HAP-1 (cell line): ENCODE measurements around the gene LMTK2.
A peak's percentile ranks its signal among the peaks of the same experiment; 100 is the strongest.

Experiments used
- DNase-seq, 2 experiments: peaks; one replicate each; pipeline ENCODE4 v3.0.0-alpha.2; 2016 to 2020; ENCODE audit warnings: low spot score in 2 of 2
- H3K27me3 ChIP-seq: fragments of 250-450 bp; sonication (Bioruptor Pico); 2 replicates; pipeline ENCODE4 v1.5.1; 2020; ENCODE audit warnings: low read depth, mild to moderate bottlenecking, moderate library complexity
- H3K36me3 ChIP-seq: fragments of 250-450 bp; sonication (Bioruptor Pico); replicated peaks from 2 replicates; pipeline ENCODE4 v1.5.1; 2020; ENCODE audit warnings: mild to moderate bottlenecking
- H3K4me1 ChIP-seq: fragments of 250-450 bp; sonication (Bioruptor Pico); 2 replicates; pipeline ENCODE4 v1.5.1; 2020; ENCODE audit warnings: mild to moderate bottlenecking
- H3K4me3 ChIP-seq: fragments of 250-450 bp; sonication (Bioruptor Pico); 2 replicates; pipeline ENCODE4 v1.5.1; 2020; ENCODE audit warnings: mild to moderate bottlenecking, moderate library complexity
- H3K9me3 ChIP-seq: fragments of 250-450 bp; sonication (Bioruptor Pico); 2 replicates; pipeline ENCODE4 v1.5.1; 2020; ENCODE audit warnings: mild to moderate bottlenecking, moderate library complexity
- in situ Hi-C: fragments of 300-500 bp; cut with MboI; formaldehyde crosslinking; loops from 3 replicates; pipeline ENCODE4 v1.14.3; 2020; ENCODE audit warnings: low sequenced_read_pairs, inconsistent platforms, mixed read lengths

LMTK2 gene

GRCh38 chr7:98165827-98166667, 59.4 kb downstream of the LMTK2 start:
- no peaks in the 10 kb centered on the region for H3K9me3 ChIP-seq
- H3K4me3 ChIP-seq = no peak overlapping the region
- peak in 1 of 2 experiments; percentile 74 for DNase-seq
- H3K27me3 ChIP-seq = no peaks in the 10 kb centered on the region
- H3K36me3 ChIP-seq = no peaks in the 10 kb centered on the region
- in situ Hi-C loops = loop anchor here (10.0 kb wide), 1 partner anchor 61 kb away; the partner anchor contains the start of gene LMTK2
- peaks cover 5% of the 10 kb centered on the region; the same call in 1 of the 2 replicates for H3K4me1 ChIP-seq

- DNase-seq = no peak
- no peaks in the 10 kb centered on the region for H3K9me3 ChIP-seq
- in situ Hi-C loops = loop anchor here (10.0 kb wide), 1 partner anchor 62 kb away; the partner anchor contains the start of gene LMTK2
- no peaks in the 10 kb centered on the region for H3K27me3 ChIP-seq
- peaks cover 5% of the 10 kb centered on the region; the same call in 1 of the 2 replicates for H3K4me1 ChIP-seq
- no peak overlapping the region for H3K4me3 ChIP-seq
- no peaks in the 10 kb centered on the region for H3K36me3 ChIP-seq
These were observed 60.0 kb downstream of the LMTK2 start for GRCh38 chr7:98166668-98166970.

GRCh38 chr7:98167653-98168052, 61.0 kb downstream of the LMTK2 start:
- in situ Hi-C loops = loop anchor here (10.0 kb wide), 1 partner anchor 63 kb away; the partner anchor contains the start of gene LMTK2
- DNase-seq = no peak
- H3K4me1 ChIP-seq = no peaks in the 10 kb centered on the region; the same call in 1 of the 2 replicates
- no peaks in the 10 kb centered on the region for H3K36me3 ChIP-seq
- no peak overlapping the region for H3K4me3 ChIP-seq
- no peaks in the 10 kb centered on the region for H3K9me3 ChIP-seq
- H3K27me3 ChIP-seq = no peaks in the 10 kb centered on the region

GRCh38 chr7:98168181-98168903, 61.7 kb downstream of the LMTK2 start:
- no peaks in the 10 kb centered on the region for H3K9me3 ChIP-seq
- H3K36me3 ChIP-seq = no peaks in the 10 kb centered on the region
- peak; percentile 38 to 79 for DNase-seq
- in situ Hi-C loops = loop anchor here (10.0 kb wide), 1 partner anchor 64 kb away; the partner anchor contains the start of gene LMTK2
- no peak overlapping the region for H3K4me3 ChIP-seq
- no peaks in the 10 kb centered on the region for H3K4me1 ChIP-seq
- no peaks in the 10 kb centered on the region for H3K27me3 ChIP-seq

GRCh38 chr7:98168904-98169621, 62.4 kb downstream of the LMTK2 start:
- H3K4me3 ChIP-seq = no peak overlapping the region
- H3K4me1 ChIP-seq = no peaks in the 10 kb centered on the region
- no peaks in the 10 kb centered on the region for H3K9me3 ChIP-seq
- in situ Hi-C loops = loop anchor here (10.0 kb wide), 1 partner anchor 64 kb away; the partner anchor contains the start of gene LMTK2
- no peak for DNase-seq
- H3K27me3 ChIP-seq = no peaks in the 10 kb centered on the region
- H3K36me3 ChIP-seq = no peaks in the 10 kb centered on the region

GRCh38 chr7:98170966-98171365, 64.3 kb downstream of the LMTK2 start:
- Histone ChIP-seq H3K36me3 (peaks cover 16% of the 10 kb centered on the region), H3K4me3 (no peak overlapping the region), H3K9me3 (no peaks in the 10 kb centered on the region), H3K4me1 (no peaks in the 10 kb centered on the region), H3K27me3 (no peaks in the 10 kb centered on the region)
- DNase-seq = no peak
- in situ Hi-C loops = no loop called here

GRCh38 chr7:98171449-98171848, 64.8 kb downstream of the LMTK2 start:
- Histone ChIP-seq H3K9me3 (no peaks in the 10 kb centered on the region), H3K4me3 (no peak overlapping the region), H3K36me3 (peaks cover 16% of the 10 kb centered on the region), H3K4me1 (no peaks in the 10 kb centered on the region), H3K27me3 (no peaks in the 10 kb centered on the region)
- DNase-seq = no peak
- in situ Hi-C loops = no loop called here

- in situ Hi-C loops = no loop called here
- peaks cover 16% of the 10 kb centered on the region for H3K36me3 ChIP-seq
- no peaks in the 10 kb centered on the region for H3K9me3 ChIP-seq
- no peak overlapping the region for H3K4me3 ChIP-seq
- DNase-seq = no peak
- no peaks in the 10 kb centered on the region for H3K27me3 ChIP-seq
- H3K4me1 ChIP-seq = no peaks in the 10 kb centered on the region
These were observed 67.9 kb downstream of the LMTK2 start for GRCh38 chr7:98174334-98175259.

- H3K4me1 ChIP-seq = no peaks in the 10 kb centered on the region
- peaks cover 16% of the 10 kb centered on the region for H3K36me3 ChIP-seq
- no peak for DNase-seq
- in situ Hi-C loops = no loop called here
- no peaks in the 10 kb centered on the region for H3K27me3 ChIP-seq
- no peak overlapping the region for H3K4me3 ChIP-seq
- H3K9me3 ChIP-seq = no peaks in the 10 kb centered on the region
These were observed 68.7 kb downstream of the LMTK2 start for GRCh38 chr7:98175260-98175940.

GRCh38 chr7:98177553-98177952, 70.9 kb downstream of the LMTK2 start:
- H3K4me1 ChIP-seq = no peaks in the 10 kb centered on the region
- H3K36me3 ChIP-seq = peaks cover 18% of the 10 kb centered on the region

GRCh38 chr7:98178321-98178720, 71.7 kb downstream of the LMTK2 start:
- no peak for DNase-seq
- no peaks in the 10 kb centered on the region for H3K9me3 ChIP-seq
- no peak overlapping the region for H3K4me3 ChIP-seq
- in situ Hi-C loops = no loop called here
- H3K27me3 ChIP-seq = no peaks in the 10 kb centered on the region
- H3K36me3 ChIP-seq = peaks cover 18% of the 10 kb centered on the region
- 0 out of 2 replicates have a peak, but pooled peaks cover 3% of the 10 kb centered on the region for H3K4me1 ChIP-seq

More at GRCh38 chr7:98177553-98177952, 70.9 kb downstream of the LMTK2 start:
- DNase-seq = no peak
- in situ Hi-C loops = no loop called here
- Histone ChIP-seq H3K4me3 (no peak overlapping the region), H3K9me3 (no peaks in the 10 kb centered on the region), H3K27me3 (no peaks in the 10 kb centered on the region)

- no peak for DNase-seq
- Histone ChIP-seq H3K4me1 (0 out of 2 replicates have a peak, but pooled peaks cover 3% of the 10 kb centered on the region), H3K36me3 (peaks cover 18% of the 10 kb centered on the region), H3K4me3 (no peak overlapping the region), H3K27me3 (no peaks in the 10 kb centered on the region), H3K9me3 (no peaks in the 10 kb centered on the region)
- in situ Hi-C loops = no loop called here
These were observed 72.3 kb downstream of the LMTK2 start for GRCh38 chr7:98178762-98179490.
